GM20431 (cell line): Measurements from ENCODE around the gene RPL39.
"Not testable (repeated sequence)": the region's sequence is repeated elsewhere in the genome, so short reads cannot be mapped to it uniquely, and the experiment has no call there.

Source experiments
- in situ Hi-C: fragments of 300-500 bp; cut with MseI, MboI; formaldehyde crosslinking; loops from one replicate; pipeline ENCODE4 v1.15.0; 2020; ENCODE audit warnings: low sequenced_read_pairs; ENCODE audit not compliant: unreplicated experiment

The RPL39 gene

DNA sequence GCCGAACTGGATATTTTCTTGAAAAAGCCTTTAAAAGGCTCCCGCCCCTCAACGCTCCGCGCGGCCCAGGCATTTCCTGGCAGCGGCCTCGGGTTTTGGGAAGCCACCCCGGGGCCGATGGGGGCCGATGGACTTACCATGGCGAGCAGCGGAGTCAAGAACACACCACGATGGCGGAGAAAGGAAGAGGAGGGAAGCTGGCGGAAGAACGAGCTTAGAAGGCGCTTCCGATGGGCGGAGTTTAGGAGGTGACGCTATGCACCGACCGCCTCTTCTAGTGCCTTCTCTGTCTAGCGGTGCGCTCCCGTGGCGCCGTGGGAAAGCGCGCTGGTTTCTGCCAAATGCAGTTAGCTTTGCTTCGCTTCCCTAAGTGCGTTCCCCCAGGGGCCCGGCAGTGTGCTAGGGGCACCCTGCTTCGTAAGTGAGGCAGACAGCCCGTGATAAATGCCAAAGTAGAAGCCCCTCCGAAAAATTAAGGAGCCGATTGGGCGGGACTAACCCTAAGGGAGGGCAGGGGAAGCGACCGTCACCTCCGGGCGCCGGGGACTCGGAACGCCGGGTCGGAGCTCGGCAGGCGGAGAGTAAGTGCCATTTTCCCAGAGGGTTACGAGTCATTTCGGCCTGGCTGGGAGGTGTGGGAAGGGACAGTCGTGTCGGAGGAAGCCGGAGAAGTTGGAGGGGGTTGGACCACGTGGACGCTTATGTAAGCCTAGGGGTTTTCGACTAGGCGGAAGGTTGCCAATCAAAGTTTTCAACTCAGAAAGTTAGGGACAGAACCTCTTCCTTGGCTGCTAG lies at the start of gene RPL39:
TSS of gene RPL39 (minus strand) at position 194 of the 795 bp plus-strand sequence. CDS start at position 140, 54 bp downstream.
- in situ Hi-C loops: no loop called here

DNA sequence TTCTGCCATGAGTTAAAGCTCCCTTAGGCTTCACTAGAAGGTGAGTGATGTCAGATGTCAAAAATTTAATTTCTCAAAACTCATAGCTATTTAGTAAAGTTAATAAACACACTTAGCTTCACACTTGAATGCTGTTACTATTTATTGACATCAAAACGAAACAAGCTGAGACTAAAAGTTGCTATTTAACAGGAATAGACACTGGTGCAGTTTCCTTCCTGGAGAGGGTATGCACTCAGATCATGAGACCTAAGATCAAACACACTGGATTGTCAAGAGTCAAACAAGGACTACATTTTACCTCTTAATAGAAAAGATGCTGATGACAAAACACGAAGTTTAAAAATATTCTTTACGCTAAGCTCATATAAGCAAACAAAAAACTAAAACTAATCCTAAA lies 42.5 kb upstream of the RPL39 start:
- in situ Hi-C loops: no loop called here

DNA sequence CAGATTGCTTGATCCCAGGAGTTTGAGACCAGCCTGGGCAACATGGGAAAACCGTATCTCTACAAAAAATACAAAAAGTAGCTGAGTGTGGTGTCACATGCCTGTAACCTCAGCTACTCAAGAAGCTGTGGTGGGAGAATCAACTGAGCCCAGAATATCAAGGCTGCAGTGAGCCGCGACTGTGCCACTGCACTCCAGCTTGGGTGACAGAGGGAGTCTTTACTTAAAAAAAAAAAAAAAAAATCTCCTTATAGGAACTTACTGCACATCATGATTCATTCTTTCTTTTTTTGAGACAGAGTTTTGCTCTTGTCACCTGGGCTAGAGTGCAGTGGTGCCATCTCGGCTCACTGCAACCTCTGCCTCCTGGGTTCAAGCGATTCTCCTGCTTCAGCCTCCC lies 37.0 kb upstream of the RPL39 start:
- in situ Hi-C loops: no loop called here

DNA sequence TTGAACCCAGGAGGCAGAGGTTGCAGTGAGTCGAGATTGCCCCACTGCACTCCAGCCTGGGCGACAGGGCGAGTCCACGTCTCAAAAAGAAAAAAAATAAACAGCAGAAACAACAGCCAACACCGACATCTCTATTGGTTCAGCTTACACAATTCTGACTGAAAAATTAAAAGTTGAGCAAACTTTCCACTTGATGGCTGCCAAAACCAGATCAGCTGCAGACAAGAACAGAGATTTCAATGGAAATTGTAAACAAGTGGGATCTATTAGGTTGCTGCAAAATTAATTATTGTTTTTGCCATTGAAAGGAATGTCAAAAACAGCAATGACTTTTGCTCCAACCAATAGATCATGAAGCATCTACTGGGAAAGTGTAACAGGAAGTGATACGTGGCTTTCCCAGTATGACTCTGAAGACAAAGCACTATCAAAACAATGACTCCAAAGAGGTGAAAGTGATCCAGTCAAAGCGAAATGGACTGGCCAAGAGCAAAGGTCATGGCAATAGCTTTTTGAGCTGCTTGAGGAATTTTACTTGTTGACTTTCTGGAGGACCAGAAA lies 35.0 kb upstream of the RPL39 start:
- in situ Hi-C loops: no loop called here

DNA sequence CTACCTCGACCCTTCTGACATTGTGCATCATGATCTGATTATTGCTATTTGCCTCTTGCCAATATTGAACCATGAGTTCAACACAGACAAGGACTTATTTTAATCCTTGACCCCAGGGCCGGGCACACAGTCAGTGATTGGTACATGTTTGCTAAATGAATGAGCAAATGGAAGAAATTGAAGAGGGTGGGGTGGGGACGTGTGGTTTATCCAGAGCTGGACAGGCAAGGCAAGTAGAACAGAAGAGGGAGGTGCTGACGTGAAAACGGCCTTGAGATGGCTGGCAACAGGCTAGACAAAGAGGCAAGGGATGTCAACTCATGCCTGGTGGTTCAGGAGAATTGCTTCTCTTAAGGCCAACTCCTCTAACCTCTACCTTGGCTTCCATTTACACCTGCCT lies 32.8 kb upstream of the RPL39 start:
- in situ Hi-C loops: not testable (repeated sequence)

DNA sequence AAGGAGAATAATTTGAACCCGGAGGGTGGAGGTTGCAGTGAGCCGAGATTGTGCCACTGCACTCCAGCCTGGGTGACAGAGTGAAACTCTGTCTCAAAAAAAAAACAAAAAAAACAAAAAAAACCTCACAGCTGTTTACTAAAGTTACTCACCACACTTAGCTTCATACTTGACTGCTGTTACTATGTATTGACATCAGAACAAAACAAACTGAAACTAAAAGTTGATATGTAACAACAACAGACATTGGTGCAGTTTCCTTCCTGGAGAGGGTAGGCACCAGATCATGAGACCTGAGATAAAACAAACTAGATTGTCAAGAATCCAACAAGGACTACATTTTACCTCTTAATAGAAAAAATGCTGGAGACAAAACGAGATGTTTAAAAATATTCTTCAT lies 30.3 kb upstream of the RPL39 start:
- in situ Hi-C loops: not testable (repeated sequence)

DNA sequence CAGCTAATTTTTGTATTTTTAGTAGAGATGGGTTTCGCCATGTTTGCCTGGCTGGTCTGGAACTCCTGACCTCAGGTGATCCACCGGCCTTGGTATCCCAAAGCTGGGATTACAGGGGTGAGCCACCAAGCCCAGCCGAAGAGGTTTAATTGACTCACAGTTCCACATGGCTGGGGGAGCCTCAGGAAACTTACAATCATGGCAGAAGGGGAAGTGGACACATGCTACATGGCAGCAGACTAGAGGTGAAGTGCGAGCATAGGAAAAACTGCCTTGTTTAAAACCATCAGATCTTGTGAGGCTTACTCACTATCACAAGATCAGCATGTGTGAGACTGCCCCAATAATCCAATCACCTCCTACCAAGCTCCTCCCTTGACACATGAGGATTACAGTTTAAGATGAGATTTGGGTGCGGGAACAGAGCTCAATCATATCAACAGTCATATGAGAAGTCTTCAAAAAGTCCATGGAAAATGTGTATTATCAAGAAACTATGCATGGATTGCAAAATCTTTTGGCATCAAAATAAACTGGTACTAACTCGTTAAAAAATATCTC lies 25.8 kb upstream of the RPL39 start:
- in situ Hi-C loops: no loop called here

DNA sequence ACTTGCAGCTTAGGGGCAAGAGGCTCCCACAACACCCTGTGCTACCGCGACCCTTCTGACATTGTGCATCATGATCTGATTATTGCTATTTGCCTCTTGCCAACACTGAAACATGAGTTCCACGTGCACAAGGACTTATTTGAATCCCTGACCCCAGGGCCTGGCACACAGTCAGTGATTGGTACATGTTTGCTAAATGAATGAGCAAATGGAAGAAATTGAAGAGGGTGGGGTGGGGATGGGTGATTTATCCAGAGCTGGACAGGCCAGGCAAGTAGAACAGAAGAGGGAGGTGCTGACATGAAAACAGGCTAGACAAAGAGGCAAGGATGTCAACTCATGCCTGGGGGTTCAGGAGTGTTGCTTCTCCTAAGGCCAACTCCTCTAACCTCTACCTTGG lies 24.9 kb upstream of the RPL39 start:
- in situ Hi-C loops: no loop called here

DNA sequence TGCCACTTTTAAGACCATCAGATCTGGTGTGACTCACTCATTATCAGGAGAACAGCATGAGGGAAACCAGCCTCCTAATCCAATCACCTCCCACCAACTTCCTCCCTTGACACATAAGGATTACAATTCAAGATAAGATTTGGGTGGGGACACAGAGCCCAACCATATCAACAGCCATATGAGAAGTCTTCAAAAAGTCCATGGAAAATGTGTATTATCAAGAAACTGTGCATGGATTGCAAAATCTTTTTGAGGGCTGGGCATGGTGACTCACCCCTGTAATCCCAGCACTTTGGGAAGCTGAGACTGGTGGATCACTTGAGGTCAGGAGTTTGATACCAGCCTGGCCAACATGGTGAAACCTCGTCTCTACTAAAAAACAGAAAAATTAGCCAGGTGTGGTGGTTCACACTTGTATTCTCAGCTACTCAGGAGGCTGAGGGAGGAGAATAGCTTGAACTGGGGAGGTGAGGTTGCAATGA lies 17.8 kb upstream of the RPL39 start:
- in situ Hi-C loops: no loop called here

DNA sequence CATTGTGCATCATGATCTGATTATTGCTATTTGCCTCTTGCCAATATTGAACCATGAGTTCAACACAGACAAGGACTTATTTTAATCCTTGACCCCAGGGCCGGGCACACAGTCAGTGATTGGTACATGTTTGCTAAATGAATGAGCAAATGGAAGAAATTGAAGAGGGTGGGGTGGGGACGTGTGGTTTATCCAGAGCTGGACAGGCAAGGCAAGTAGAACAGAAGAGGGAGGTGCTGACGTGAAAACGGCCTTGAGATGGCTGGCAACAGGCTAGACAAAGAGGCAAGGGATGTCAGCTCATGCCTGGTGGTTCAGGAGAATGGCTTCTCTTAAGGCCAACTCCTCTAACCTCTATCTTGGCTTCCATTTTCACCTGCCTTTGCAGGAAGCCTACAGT lies 17.0 kb upstream of the RPL39 start:
- in situ Hi-C loops: not testable (repeated sequence)

DNA sequence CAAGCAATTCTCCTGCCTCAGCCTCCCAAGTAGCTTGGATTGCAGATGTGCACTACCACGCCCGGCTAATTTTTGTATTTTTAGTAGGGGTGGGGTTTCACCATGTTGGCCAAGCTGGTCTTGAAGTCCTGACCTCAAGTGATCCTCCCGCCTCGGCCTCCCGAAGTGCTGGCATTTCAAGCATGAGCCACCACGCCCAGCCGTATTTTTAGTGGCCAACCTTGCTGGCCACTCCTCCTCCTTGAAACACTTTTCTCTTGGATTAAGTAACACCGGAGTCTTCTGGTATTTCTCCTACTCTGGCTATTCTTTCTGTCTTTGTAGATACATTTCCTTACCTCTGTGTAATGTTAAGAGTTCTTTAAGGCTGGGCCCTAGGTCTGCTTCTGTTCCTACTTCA lies 11.1 kb upstream of the RPL39 start:
- in situ Hi-C loops: no loop called here

DNA sequence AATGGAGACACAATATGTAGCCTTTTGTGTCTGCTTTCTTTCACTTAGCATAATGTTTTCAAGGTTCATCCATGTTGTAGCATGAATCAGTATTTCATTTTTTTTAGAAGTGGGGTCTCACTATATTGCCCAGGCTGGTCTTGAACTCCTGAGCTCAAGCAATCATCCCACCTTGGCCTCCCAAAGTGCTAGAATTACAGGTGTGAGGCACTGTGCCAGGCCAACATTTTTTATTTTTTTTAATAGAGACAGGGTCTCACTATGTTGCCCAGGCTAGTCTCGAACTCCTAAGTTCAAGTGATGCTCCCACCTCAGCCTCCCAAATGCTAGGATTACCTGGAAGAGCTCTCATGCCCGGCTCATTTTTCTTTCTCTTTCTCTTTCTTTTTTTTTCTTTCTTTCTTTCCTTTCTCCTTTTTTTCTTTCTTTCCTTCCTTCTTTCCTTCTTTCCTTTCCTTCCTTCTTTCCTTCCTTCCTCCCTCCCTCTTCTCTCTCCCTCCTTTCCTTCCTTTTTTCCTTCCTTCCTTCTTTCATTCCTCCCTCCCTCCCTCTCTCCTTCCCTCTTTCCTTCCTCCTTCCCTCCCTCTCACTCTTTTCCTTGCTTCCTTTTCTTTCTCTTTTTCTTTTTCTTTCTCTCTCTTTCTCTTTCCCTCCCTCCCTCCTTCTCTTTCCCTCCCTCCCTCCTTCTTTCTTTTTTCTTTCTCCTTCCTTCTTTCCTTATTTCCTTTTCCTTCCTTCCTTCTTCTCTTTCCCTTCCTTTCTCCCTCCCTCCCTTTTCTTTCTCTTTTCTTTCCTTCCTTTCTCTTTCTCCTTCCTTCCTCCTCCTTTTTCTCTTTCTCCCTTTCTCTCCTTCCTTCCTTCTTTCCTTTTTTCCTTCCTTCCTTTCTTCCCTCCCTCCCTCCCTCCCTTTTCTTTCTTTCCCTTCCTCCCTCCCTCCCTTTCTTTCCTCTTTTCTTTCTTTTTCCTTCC lies 10.1 kb upstream of the RPL39 start:
- in situ Hi-C loops: no loop called here

DNA sequence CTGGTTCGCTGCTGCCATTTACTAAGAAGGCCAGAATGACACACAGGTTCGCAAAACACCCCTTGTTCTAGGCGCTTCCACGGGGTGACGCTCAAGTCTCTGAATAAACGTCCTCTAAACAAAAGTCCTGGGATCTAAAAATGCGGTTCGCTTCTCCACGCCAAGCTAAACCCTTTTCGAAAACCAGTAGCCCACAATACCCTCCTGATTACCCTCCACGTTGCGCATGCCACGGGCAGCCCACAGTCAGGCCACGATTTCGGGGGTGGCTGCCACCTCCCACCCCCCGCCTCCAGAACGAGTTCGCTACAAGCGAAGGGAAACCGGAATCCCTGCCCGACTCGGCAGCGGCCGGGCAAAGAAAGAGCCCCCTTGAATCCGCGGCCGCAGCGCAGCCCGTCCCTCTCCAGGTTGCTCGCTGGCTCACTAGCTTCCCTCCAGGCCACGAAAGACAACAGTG lies 423 bp downstream of the RPL39 start:
- in situ Hi-C loops: no loop called here

DNA sequence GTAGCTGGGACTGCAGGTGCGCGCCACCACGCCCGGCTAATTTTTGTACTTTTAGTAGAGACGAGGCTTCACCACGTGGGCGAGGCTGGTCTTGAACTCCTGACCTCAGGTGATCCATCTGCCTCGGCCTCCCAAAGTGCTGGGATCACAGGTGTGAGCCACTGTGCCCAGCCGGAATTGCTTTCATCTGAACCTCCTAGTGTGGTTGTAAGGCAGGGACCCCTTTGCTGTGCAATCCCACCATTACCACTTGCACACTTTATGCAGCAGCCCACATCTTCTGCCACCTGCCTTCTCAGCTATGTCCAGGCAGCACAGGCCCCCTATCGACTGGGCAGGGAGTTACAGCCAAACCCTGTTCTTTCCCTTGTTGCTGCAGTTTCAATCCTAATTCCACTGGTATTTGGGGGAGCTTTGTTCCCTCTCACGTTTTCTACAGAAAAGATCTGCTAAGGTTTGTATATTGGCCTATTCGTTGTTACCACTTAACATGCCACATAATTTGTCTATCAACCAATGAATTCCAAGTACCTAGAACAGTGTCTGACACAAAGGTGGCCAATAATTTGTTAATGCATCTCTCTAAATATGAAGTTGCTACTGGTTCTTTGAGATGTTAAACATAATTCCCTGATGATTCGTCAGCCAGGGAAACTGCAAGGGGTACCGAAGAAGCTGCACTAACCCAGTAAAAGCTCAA lies 6.5 kb downstream of the RPL39 start:
- in situ Hi-C loops: no loop called here

DNA sequence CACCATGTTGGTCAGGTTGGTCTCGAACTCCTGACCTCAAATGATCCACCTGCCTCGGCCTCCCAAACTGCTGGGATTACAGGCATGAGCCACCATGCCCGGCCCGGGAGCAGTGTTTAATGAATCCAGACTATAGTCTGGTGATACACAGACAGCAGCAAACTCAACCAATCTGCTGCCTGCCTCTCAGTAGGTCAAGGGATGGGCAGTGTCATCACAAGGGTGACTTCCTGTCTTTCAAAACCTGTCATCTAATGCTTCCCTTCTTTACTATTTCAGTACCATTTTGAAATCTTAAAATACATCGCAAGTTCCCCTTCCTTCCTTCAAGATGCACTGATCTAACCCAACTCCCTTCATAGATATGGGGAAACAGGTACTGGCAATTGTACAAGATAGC lies 8.4 kb downstream of the RPL39 start:
- in situ Hi-C loops: no loop called here

DNA sequence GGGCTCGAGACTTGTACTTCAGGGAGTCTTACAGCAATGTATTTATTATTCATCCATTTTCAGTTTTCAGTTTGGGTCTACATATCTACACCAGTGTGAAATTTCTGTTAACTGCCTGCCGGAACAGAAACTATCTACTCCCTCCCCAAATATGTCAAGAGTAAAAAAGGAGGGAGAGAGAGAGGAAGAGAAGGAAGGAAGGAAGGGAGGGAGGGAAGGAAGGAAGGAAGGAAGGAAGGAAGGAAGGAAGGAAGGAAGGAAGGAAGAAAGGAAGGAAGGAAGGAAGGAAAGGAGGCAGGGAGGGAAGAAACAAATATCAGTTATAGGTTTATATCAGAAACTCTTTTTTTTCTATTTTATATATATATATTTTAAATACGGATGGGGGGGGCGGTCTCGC lies 12.6 kb downstream of the RPL39 start:
- in situ Hi-C loops: no loop called here

DNA sequence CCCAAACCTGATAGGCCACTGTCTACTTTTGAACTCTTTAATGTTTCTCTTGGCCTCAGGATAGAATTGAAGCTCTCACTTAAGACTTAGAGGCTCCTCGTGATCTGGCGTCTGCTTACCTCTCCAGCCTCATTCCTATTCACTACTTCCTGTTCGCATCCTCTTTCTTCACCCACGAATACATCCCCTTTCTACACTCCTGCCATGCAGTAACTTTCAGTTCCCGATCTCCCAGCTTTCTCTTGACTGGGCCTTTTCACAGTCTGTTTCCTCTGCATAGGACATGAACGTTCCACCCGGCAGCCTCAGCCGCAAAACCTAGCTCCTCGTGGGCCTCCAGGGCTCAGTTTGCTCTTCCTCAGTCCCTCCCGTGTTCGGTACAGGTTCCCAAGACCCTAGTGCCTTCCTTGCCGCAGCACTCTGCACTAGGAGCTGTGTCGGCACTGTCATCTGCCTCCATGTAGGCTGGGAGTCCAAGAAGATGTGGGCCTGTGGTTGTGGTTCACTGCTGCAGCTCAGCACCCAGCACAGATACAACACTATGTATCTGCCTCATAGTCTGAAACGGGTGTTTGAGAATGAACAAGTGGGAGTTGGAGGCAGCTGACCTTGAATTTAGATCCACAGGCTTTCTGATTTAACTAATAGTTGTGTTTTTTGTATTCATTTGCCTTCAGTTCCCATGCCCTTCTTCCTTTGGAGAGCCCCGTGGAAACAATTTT lies 15.8 kb downstream of the RPL39 start:
- in situ Hi-C loops: no loop called here

DNA sequence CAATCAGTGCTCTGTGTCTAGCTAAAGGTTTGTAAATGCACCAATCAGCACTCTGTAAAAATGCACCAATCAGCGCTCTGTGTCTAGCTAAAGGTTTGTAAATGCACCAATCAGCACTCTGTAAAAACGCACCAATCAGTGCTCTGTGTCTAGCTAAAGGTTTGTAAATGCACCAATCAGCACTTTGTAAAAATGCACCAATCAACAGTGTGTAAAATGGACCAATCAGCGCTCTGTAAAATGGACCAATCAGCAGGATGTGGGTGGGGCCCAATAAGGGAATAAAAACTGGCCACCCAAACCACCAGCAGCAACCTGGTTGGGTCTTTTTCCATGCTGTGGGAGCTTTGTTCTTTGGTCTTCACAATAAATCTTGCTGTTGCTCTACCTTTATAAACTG lies 22.0 kb downstream of the RPL39 start:
- in situ Hi-C loops: not testable (repeated sequence)

DNA sequence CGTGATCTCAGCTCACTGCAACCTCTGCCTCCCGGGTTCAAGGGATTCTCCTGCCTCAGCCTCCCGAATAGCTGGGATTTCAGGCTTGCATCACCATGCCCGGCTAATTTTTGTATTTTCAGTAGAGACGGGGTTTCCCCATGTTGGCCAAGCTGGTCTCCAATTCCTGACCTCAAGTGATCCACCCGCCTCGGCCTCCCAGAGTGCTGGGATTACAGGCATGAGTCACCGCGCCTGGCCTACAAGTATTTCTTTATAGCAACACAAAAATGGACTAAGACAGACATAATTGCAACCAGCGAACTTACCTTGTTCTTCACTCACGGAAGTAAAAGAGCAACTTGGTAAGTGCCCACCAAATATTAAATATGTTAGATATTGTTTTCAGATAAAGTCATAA lies 23.0 kb downstream of the RPL39 start:
- in situ Hi-C loops: not testable (repeated sequence)
